ENCODE data around the gene ADAMTS13.
"Not testable (repeated sequence)": the region's sequence is repeated elsewhere in the genome, so short reads cannot be mapped to it uniquely, and the experiment has no call there.

Gene ADAMTS13

GRCh38 chr9:133427658-133428348, 5.6 kb downstream of the ADAMTS13 start:
- no peak for DNase-seq

- DNase-seq: no peak
Observed at GRCh38 chr9:133428617-133429101, 6.5 kb downstream of the ADAMTS13 start.

GRCh38 chr9:133429214-133429613, 7.0 kb downstream of the ADAMTS13 start:
- DNase-seq: no peak

- DNase-seq: no peak
Observed at GRCh38 chr9:133429641-133430161, 7.5 kb downstream of the ADAMTS13 start.

GRCh38 chr9:133430244-133430643, 8.1 kb downstream of the ADAMTS13 start:
- no peak for DNase-seq

GRCh38 chr9:133433351-133433843, 11.2 kb downstream of the ADAMTS13 start:
- no peak for DNase-seq

- no peak for DNase-seq
Observed at GRCh38 chr9:133436681-133437080, 14.5 kb downstream of the ADAMTS13 start.

GRCh38 chr9:133437753-133438531, 15.8 kb downstream of the ADAMTS13 start:
- DNase-seq: no peak

GRCh38 chr9:133439337-133439736, 17.2 kb downstream of the ADAMTS13 start:
- DNase-seq: no peak

GRCh38 chr9:133440874-133441273, 18.7 kb downstream of the ADAMTS13 start:
- DNase-seq: no peak

GRCh38 chr9:133441571-133441970, 19.4 kb downstream of the ADAMTS13 start:
- DNase-seq: no peak

- no peak for DNase-seq
Observed at GRCh38 chr9:133443248-133443647, 21.1 kb downstream of the ADAMTS13 start.

- no peak for DNase-seq
Observed at GRCh38 chr9:133443982-133444381, 21.8 kb downstream of the ADAMTS13 start.

- DNase-seq: no peak
Observed at GRCh38 chr9:133445293-133445969, 23.3 kb downstream of the ADAMTS13 start.

GRCh38 chr9:133448487-133448972, 26.4 kb downstream of the ADAMTS13 start:
- DNase-seq: no peak

GRCh38 chr9:133449760-133450159, 27.6 kb downstream of the ADAMTS13 start:
- no peak for DNase-seq

- not testable (repeated sequence) for DNase-seq
Observed at GRCh38 chr9:133451865-133452264, 29.7 kb downstream of the ADAMTS13 start.

- no peak for DNase-seq
Observed at GRCh38 chr9:133452562-133452961, 30.4 kb downstream of the ADAMTS13 start.

- DNase-seq: no peak
Observed at GRCh38 chr9:133453651-133454050, 31.5 kb downstream of the ADAMTS13 start.

- no peak for DNase-seq
Observed at GRCh38 chr9:133454325-133454724, 32.2 kb downstream of the ADAMTS13 start.

- no peak for DNase-seq
Observed at GRCh38 chr9:133454943-133455673, 32.9 kb downstream of the ADAMTS13 start.

- no peak for DNase-seq
Observed at GRCh38 chr9:133455936-133456335, 33.8 kb downstream of the ADAMTS13 start.
